Parathyroid adenoma (tissue), 2 donors: ENCODE results near the gene SLC4A8.

Source experiments
- H2AFZ ChIP-seq: fragments of 300-600 bp; sonication (generic); one replicate; pipeline ENCODE4 v1.7.0; 2017; ENCODE audit warnings: antibody characterized with exemption, mild to moderate bottlenecking
- H3K27ac ChIP-seq: fragments of 300-600 bp; sonication (generic); one replicate; pipeline ENCODE4 v1.7.0; 2017
- H3K27me3 ChIP-seq: fragments of 300-600 bp; sonication (generic); one replicate; pipeline ENCODE4 v1.7.0; 2017; ENCODE audit warnings: low read length; ENCODE audit not compliant: control insufficient read depth, insufficient read depth
- H3K36me3 ChIP-seq: fragments of 300-600 bp; sonication (generic); one replicate; pipeline ENCODE4 v1.7.0; 2017; ENCODE audit warnings: low read length; ENCODE audit not compliant: control insufficient read depth, insufficient read depth
- H3K4me1 ChIP-seq: fragments of 300-600 bp; sonication (generic); one replicate; pipeline ENCODE4 v1.7.0; 2017; ENCODE audit warnings: control low read depth
- H3K4me2 ChIP-seq: fragments of 300-600 bp; sonication (generic); one replicate; pipeline ENCODE4 v1.7.0; 2017; ENCODE audit warnings: low read length
- H3K4me3 ChIP-seq: fragments of 300-600 bp; sonication (generic); one replicate; pipeline ENCODE4 v1.7.0; 2017; ENCODE audit warnings: low read depth, low read length
- H3K79me2 ChIP-seq: fragments of 300-600 bp; sonication (generic); one replicate; pipeline ENCODE4 v1.7.0; 2017; ENCODE audit warnings: control low read depth
- H3K9ac ChIP-seq: fragments of 300-600 bp; sonication (generic); one replicate; pipeline ENCODE4 v1.7.0; 2017; ENCODE audit warnings: mild to moderate bottlenecking
- H3K9me3 ChIP-seq: fragments of 300-600 bp; sonication (generic); one replicate; pipeline ENCODE4 v1.7.0; 2017; ENCODE audit warnings: low read length; ENCODE audit not compliant: control insufficient read depth
- TF ChIP-seq, protein P1 (sequence below): fragments of 300-600 bp; sonication (generic); IDR thresholded peaks from one replicate; pipeline ENCODE4 v1.7.0; 2017; ENCODE audit warnings: antibody characterized with exemption, mild to moderate bottlenecking
- donor health status: primary hyperparathyroidism.

Gene SLC4A8

DNA sequence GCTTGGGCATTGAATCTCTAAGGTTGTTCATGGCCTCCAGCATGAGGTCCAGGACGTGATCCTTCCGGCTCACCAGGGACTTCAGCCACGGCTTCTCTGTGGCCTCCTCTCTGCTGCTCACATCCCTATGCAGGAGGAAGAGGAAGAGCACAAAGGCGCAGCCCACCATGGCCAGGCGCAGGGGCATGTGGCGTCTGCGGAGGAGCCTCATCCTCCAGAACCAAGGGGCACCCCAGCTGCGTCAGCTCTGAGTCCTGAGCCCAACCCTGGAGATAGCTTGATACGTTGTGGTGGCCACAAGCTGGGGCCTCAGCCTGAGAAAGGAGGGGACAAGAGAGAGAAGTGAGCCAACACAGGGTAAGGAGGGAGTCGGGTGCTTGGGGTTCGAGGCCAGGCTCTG is 45.1 kb upstream of the SLC4A8 start:
- Histone ChIP-seq H3K4me3 (no peak overlapping the region), H3K4me2 (no peak overlapping the region), H3K36me3 (no peaks in the 10 kb centered on the region), H2AFZ (no peak overlapping the region), H3K27me3 (no peaks in the 10 kb centered on the region), H3K27ac (no peak overlapping the region), H3K9me3 (no peaks in the 10 kb centered on the region), H3K79me2 (no peaks in the 10 kb centered on the region), H3K4me1 (peaks cover 10% of the 10 kb centered on the region), H3K9ac (no peak overlapping the region)
- TF ChIP-seq, protein P1, sequence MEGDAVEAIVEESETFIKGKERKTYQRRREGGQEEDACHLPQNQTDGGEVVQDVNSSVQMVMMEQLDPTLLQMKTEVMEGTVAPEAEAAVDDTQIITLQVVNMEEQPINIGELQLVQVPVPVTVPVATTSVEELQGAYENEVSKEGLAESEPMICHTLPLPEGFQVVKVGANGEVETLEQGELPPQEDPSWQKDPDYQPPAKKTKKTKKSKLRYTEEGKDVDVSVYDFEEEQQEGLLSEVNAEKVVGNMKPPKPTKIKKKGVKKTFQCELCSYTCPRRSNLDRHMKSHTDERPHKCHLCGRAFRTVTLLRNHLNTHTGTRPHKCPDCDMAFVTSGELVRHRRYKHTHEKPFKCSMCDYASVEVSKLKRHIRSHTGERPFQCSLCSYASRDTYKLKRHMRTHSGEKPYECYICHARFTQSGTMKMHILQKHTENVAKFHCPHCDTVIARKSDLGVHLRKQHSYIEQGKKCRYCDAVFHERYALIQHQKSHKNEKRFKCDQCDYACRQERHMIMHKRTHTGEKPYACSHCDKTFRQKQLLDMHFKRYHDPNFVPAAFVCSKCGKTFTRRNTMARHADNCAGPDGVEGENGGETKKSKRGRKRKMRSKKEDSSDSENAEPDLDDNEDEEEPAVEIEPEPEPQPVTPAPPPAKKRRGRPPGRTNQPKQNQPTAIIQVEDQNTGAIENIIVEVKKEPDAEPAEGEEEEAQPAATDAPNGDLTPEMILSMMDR, result no peak

DNA sequence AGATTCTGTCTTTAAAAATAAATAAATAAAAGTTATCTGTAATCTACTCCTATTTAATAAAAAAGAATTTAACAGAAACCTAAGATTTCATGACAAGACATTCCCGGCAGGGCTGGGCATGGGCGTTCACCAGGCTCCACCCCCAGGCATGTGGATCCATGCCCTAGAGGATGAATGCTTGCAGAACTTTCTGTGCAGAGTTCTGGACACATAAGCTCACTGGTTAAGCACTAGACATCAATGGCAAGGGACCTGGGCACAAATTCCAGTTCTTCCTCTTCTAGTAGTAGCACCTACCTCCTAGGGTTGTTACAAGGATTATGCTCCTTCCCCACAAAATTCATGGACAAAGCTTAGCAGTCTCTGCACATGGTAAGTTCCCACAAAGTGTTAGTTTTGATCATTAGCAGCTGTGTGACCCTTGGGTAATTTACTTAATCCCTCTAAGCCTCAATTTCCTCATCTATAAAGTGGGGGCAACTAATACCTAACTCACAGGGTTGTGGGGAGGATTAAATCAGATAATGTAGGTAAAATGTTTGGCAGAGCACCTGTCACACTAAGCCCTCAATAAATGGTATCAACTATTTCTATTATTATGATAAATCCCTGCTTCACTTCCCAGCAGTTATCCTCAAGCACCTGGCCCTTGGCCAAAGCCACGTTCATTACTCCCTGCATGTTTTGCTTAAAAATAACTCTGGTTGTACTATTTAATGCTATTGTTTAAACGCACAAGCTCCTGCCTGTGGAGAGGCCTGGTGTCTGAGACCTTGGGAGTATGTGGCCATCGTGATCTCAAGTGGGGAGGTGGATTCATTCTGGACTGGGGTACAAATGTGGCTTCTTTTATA is 43.2 kb upstream of the SLC4A8 start:
- H3K27ac ChIP-seq, result no peak overlapping the region

DNA sequence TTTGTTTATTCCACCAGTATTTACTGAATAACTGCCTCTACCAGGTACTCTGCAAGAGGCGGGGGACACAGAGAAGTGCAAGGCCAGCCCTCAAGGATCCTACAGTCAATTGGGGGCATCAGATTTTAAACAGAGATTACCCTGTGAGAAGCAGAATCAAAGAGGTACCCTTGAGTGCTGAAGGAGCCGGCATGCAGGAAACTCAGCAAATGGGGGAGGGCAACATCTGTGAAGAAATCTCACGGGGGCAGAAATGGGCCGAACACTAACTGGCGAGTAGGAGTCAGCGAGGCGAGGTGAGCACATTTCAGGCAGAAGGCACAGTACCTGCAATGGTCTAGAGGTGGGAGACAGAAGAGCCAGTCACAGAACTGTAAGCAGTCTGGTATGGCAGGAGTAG is 42.5 kb upstream of the SLC4A8 start:
- Histone ChIP-seq H3K79me2 (no peaks in the 10 kb centered on the region), H3K4me3 (no peak overlapping the region), H3K36me3 (no peaks in the 10 kb centered on the region), H2AFZ (no peak overlapping the region), H3K4me2 (no peak overlapping the region), H3K27ac (no peak overlapping the region), H3K4me1 (peaks cover 10% of the 10 kb centered on the region), H3K27me3 (no peaks in the 10 kb centered on the region), H3K9me3 (no peaks in the 10 kb centered on the region), H3K9ac (no peak overlapping the region)
- TF ChIP-seq, protein P1, result no peak

More for the DNA sequence above, 43.2 kb upstream of the SLC4A8 start:
- H3K4me3 ChIP-seq, result no peak overlapping the region
- peaks cover 10% of the 10 kb centered on the region for H3K4me1 ChIP-seq
- TF ChIP-seq, protein P1, result no peak
- H3K4me2 ChIP-seq, result no peak overlapping the region
- H2AFZ ChIP-seq, result no peak overlapping the region
- H3K79me2 ChIP-seq, result no peaks in the 10 kb centered on the region
- H3K27me3 ChIP-seq, result no peaks in the 10 kb centered on the region
- H3K9me3 ChIP-seq, result no peaks in the 10 kb centered on the region
- H3K36me3 ChIP-seq, result no peaks in the 10 kb centered on the region
- H3K9ac ChIP-seq, result no peak overlapping the region

DNA sequence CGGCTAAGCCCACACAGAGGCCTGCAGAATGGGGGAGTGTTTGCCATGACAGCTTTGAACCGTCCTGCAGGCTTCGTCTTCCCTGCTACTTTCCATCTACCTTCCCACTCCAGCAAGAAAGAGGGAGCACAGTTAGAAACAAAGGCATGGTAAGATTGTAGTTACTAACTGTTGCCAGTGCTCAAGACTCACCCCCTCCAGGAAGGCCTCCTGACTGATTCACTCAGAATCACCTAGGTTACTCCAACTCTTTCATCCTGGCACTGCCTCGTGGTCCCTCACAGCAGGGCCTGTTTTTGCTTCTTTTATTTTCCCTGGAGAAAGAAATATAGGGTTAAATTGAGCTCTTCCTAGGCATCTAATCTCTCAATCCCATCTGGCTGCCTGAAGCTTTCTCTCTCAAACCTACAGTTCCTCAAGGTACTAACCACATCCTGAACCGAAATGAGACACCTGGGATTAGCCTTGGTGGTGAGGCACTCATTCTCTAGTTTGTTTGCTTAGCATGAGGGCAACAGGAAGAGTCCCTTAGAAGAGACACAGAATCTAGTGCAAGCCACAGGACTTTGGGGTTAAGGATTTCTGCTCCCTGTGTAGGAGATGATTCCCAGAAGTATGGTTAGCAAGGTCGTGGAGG is 41.2 kb upstream of the SLC4A8 start:
- TF ChIP-seq, protein P1, result no peak
- no peak overlapping the region for H3K9ac ChIP-seq
- H3K79me2 ChIP-seq, result no peaks in the 10 kb centered on the region
- H3K27me3 ChIP-seq, result no peaks in the 10 kb centered on the region
- H3K9me3 ChIP-seq, result no peaks in the 10 kb centered on the region
- peaks cover 16% of the 10 kb centered on the region for H3K4me1 ChIP-seq
- H2AFZ ChIP-seq, result peak overlapping the region; percentile 40
- H3K27ac ChIP-seq, result peak overlapping the region; percentile 33
- no peak overlapping the region for H3K4me3 ChIP-seq
- H3K36me3 ChIP-seq, result no peaks in the 10 kb centered on the region
- H3K4me2 ChIP-seq, result no peak overlapping the region
